Left hindlimb (tissue), 1 donor: ENCODE data around the gene PPP1R11.
"Not testable (repeated sequence)": the region's sequence is repeated elsewhere in the genome, so short reads cannot be mapped to it uniquely, and the experiment has no call there.

Source experiments
- DNase-seq: peaks from one replicate; pipeline ENCODE4 v3.0.0-alpha.2; 2018

The PPP1R11 gene, protein sequence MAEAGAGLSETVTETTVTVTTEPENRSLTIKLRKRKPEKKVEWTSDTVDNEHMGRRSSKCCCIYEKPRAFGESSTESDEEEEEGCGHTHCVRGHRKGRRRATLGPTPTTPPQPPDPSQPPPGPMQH

DNA sequence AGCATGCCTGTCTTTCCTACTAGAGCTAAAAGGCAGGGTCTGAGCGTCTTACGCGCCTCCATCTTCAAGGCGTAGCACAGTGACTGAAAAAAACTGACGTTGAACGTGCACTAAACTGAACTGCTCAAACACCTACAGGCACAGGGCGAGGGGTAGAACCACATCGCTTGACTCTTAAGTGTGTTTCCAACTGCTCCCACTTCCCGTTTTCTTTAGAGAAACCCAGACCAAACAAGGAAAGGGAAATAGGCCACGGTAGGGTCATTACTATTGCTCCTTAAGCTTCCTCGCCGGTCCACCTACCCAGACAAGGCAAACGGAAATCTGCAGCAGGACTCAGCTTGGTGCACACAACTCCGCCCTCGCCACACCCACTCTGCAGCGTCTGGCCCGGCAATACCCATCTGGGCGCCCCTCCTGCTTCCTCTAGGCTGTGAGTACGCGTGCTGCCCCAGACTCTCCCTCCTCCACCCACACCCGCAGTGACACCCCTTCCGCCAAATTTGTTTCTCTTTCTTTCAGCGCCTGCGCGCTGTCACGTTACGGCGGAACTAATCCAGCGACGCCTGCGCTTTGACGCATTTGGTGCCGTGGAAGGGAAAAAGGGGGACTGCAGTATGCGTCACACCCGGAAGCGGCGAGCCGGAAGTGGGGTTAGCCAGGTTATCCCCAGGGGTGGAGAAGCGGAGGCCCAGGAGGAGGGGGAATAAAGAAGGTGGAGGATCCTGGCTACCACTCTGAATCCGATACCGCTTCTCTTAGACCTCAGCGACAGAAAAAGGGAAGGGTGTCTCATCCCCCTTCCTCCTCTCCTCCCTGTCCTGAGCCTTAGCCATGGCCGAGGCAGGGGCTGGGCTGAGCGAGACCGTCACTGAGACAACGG lies at the start of gene PPP1R11:
Gene PPP1R11 (plus strand): TSS at position 622 of the 883 bp plus-strand sequence. CDS start 213 bp downstream, at position 835.
- peak; percentile 99 for DNase-seq

DNA sequence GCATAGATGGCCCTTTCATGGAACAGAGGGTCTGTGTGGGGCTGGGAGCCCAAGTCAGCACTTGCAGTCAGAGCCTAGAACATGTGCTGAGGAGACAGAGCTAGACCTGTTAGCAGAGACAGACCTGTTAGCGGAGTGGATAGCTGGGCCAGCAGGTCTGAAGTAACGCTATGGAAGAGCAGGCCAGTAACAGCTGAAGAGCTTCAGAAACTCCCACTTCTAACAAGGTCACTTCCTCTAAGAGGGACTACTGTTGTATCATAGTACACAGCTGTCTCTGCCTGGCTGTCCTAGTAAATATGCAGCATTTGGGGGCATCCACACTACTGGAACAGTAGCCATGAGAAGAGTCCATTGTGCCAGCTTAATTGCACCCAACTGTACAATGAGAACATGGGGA lies 47.2 kb upstream of the PPP1R11 start:
- DNase-seq: no peak

DNA sequence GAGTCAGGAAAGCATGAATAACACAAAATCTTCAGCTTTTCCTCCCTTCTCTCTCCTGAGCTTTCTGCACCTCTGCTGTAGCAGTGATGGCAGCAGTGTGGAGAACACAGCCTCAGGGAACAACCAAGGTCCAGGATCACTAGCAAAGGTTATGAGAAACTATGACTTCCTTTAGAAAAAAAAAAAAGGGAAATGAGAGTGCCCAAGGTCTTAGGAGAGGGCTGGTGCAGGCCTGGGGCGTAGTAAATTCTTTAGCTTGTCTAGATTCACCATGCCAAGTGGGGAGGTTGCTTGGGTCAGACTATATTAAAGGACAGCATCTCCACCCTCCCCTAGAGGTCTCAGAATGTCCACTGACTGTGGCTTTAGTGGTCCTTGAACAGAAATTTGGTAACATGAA lies 46.4 kb upstream of the PPP1R11 start:
- DNase-seq: no peak

DNA sequence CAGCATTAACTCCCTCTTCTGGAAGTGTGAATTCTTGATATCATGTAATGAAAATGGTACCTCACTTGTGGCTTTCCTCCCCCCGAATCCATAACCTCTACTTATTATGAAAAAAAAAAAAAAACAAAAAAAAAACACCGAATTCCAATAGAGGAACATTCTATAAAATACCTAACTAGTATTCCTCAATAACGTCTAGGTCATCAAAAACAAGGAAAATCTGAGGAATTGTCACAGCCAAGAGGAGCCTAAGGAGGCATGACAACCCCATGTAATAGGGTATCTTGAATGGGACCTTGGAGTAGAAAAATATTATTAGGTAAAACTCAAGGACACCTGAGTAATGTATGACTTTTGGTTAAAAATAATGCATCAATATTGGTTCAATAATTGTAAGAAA lies 44.8 kb upstream of the PPP1R11 start:
- no peak for DNase-seq

DNA sequence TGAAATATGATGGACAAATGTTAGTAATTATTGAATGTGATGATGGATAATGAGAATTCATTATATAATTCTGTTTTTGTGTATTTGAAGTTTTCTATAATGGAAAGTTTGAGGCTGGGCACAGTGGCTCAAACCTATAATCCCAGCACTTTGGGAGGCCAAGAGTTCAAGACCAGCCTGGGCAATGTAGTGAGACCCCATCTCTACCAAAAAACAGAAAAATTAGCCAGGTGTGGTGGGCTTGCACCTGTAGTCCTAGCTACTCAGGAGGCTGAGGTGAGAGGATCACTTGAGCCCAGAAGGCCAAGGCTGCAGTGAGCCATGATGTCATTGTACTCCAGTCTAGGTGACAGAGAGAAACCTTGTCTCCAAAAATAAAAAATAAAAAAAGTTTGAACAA lies 44.3 kb upstream of the PPP1R11 start:
- not testable (repeated sequence) for DNase-seq

DNA sequence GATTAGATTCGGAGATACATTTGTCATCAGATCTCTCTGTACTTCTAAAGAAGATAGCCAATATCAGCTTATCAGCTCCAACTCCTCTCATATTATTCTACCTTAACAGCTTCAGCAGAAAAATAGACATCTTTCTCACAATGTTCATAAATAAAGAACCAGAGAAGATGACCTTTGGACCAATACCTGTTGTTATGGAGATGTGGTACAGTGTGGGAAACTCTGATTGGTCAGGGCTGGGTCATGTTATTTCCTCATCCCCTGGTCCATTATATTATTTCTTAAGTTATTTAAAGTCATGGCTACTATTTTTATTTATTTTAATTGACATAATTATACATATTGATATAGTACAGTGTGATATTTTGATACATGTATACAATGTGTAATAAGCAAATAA lies 41.8 kb upstream of the PPP1R11 start:
- no peak for DNase-seq

DNA sequence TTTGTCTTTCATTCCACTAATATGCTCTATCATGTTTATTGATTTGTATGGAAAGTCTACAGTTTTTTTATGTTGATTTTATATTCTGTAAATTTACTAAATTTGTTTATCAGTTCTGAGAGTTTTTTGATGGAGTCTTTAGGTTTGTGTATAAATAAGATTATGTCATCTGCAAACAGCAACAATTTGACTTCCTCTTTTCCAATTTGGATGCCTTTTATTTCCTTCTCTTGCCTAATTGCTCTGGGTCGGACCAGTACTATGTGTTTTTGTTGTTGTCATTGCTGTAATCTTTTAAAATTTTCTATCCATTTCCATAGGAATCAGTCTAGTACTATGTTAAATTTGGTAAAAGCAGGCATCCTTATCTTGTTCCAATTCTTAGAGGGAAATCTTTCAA lies 37.4 kb upstream of the PPP1R11 start:
- DNase-seq: no peak

DNA sequence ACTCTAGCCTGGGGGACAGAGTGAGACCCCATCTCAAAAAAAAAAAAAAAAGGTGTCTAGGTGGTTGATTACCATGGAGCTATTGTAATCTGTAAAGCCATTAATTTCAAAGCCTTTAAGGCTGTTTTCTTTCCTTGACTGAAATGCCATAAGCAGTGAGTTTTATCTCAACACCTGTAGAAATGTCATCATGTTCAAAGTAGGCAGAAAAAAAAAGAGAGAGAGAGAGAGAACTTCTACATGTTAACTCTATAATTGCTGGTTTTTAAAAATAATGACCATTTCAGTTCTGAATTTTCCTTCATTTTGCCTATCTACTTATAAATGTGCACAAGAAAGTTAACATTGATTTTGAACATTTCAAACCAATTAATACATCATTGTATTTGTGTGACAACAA lies 35.6 kb upstream of the PPP1R11 start:
- DNase-seq: no peak

DNA sequence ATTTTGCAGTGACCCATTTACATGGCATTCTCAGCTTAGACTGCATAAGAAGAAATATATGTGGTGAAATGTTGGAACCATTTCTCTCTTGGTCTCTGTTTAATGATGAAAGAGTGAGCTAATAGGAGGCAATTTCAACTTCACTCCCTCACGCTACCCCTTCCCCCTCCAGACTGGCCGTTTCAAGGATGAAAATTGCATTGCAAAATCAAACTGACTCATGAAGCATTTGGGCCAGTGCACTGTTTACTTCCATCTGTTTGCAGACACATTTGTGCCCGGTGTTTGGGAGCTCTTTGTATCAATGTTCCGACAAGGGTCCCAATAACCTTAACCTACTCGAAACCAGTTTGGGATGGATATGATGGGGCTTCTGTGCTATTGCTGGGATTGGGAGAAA lies 33.6 kb upstream of the PPP1R11 start:
- DNase-seq: not testable (repeated sequence)

DNA sequence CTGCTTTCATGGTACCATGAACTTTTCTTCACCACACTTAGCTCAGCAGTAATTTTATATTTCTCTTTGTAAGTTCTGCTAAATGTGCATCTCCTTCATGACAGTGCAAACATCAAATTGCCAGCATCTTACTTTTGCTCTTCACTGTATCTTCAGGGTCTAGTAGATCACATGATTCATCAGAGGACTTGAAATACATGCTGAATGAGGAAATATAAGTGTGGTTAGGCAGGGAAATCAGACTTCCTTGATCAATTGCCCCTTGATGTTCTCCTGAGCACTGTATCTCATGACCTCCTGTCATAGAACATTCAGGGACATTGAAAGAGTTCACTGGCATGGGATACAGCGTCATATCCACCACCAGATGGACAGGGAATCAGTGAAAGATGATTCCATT lies 31.2 kb upstream of the PPP1R11 start:
- no peak for DNase-seq

DNA sequence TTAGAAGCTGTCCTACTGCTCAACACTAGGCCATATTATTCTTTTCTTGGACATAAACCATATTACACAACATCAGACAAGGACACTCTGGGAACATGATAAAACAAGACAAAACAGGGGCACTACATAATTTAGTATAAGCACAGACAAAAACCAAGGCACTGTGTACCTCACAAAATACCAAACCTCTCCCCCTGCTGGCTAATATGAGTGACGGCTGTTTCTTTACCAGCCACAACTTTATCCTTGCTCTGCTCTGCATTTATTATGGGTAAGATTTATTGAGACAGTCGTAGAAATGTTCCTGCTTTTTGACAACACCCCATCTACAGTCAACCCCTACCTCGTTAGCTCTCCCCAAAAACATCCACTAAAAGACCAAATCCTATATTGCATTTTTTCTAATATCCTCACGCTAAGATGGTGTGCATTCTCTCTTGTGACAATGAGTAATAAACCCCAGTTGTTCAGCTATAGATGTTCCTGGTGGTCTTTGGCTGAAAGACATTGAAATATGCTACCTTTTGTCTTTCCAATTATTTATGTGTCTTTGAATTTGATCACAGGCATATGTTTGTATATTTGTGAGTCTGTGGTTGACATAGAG lies 29.7 kb upstream of the PPP1R11 start:
- DNase-seq: no peak

DNA sequence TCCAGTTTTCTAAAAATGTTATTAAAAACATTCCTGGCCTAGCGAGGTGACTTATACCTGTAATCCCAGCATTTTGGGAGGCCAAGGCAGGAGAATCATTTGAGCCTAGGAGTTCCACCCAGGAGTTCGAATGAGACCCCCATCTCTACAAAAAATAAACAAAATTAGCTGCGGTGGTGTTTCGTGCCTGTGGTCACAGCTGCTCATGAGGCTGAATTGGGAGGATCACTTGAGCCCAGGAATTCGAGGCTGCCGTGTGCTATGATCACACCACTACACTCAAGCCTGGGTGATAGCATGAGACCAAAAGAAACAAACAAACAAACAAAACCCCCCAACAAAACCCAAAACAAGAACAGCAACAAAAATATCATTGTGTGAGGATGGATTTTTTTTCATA lies 25.8 kb upstream of the PPP1R11 start:
- DNase-seq: no peak

DNA sequence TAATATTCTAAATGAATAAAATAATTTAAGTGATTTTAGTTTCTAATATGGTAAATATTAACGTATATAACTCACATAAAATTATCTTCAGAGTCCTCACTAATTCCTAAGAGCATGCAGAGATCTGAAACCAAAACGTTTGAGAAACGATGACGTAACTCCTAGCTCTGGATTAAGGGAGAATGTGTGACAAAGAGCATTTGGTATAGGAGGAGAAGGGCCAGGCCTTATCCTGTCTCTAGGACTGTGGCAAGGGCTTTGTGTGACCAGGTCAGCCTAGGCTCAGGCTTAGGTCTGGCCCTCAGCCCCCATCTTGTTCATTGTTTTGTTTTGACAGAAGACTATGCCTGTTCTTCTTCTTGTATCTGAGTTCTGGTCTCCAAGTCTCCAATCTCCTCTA lies 25.2 kb upstream of the PPP1R11 start:
- DNase-seq: no peak

DNA sequence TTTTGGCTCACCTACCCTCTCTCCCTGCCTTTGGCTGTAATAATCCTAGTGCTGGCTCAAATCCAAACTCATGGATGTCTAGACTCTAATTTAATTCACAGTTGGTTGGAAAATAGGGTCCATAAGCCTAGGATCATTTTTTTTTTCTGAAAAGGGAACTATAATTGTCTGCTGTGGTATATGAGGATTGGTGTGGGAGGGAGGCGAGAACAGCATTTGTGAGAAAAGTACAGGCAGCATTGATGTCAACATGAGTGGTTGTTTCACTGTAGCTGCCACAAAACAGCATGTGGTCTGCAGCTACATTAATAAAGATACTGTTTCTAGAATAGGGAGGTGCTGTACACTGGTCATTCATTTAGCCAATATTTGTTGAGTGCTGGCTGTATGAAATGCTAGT lies 24.5 kb upstream of the PPP1R11 start:
- DNase-seq: no peak

DNA sequence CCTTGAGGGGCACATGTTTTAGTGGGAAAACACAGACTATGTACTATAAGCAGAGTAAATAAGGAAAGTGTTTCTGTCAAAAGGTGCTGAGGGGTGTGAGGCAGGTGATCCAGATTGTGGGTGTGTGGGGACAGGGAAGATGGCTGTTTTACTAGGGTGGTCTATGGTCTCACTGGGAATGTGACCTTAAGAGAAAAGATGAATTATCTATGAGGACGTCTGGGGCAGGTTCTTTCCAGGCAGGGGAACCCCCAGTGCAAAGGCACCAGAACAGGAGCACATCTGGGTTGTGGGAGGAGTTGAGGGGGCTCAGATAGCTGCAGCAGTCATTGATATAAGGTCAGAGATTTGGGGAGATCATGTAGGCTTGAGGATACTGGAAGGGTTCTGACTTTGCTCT lies 24.1 kb upstream of the PPP1R11 start:
- DNase-seq: no peak

DNA sequence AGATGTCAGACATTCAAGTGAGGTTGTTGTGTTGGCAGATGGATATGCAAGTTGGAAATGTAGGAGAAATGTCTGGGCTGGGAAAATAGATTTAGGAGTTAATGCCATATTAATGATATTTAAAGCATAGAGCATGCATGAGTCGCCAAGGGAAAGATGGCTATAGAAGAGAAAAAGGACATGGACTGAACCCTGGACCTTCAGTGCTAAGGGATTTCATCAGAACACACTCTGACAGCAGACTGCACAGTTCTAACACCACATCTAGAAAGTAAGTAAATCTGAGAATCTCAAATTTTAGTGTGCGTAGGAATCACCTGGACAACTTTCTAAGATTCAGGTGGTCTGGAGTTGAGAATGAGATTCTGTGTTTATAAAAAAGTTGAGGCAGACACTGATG lies 23.3 kb upstream of the PPP1R11 start:
- no peak for DNase-seq

DNA sequence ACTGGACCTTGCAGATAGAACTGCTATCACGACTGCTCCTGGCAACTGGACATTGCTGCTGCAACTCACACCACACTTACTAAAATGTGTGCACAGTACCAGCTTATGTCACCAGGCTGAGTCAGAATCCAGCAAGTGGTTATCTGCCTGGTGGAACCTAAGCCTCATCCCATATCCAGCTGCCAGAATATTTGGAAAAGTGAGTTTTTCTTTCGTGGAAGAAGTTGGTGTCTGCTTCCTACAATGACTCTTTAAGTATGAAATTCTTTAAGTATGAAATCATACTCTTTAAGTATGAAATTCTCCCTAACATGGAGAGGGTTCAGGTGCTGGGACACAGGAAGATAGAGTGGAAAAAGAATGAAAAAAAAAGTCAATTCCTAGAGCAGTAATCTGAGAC lies 22.4 kb upstream of the PPP1R11 start:
- no peak for DNase-seq

DNA sequence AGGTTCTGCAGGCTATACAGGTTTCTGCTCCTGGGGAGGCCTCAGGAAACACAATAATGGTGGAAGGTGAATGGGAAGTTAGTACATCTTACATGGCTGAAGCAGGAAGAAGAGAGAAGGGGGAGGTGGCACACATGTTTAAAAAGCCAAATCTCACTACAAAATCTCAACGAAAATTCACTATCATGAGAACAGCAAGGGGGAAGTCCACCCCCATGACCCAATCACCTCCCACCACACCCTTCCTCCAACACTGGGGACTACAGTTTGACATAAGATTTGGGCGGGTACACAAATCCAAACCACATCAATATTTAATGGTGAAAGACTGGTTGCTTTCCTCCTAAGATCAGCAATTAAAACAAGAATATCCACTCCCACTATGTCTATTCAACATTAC lies 19.8 kb upstream of the PPP1R11 start:
- DNase-seq: no peak

DNA sequence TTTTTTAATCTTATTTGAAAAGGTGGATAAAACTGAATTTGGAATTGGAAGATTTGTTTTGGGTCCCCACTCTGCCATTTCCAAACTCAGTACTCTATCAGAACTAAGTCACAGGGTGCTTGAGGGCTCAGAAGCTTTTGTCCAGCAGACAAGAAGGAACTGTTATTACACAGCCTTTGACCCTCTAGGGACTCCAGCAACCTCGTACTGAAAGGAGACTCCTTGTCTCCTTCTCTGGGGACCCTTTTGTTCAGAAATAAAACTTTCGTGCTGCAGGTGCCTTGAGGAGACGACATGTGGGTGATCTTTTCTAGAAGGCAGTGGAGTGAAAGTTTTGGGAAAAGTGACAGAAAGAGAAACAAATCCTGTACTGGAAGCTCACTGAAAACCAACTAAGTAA lies 13.3 kb upstream of the PPP1R11 start:
- no peak for DNase-seq

DNA sequence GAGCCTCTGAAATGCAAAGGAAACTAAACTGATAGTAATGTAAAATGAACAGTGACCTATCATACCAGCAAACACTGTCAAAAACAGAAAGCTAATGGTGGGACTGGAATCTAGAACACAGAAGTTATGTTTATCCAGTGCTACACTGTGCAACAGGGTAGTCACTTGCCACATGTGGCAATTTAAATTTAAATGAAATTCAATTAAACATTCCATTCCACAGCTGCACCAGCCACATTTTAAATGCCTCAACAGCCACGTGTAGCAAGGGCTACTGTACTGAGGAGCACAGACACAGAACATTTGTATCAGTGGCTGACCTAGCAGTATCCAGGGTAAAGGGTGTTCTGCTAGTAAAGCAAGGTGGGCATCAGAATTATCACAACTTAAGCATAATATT lies 11.5 kb upstream of the PPP1R11 start:
- DNase-seq: no peak

DNA sequence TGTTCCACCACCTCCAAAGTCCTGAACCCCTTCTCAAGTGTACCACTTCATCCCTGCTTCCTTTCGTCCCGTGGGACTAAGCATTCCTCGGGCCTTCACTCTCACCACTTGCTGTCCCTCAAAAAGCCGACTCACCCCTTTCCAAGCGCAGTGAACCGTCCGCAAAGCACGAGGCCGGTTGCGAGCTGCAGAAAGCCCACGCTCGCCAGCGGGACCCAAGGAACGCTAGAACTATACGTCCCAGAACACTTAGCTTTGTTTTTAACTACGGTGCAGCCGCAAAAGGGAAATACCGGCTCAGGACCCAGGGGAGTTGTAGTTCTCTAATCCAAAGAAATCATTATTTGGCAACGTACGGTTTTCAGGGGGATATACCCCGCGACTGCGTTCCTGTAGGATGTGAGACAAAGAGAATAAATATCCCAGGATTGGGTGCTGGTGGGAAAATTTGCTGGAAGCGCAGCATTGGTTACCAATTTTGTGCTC lies 6.3 kb upstream of the PPP1R11 start:
- DNase-seq: peak; percentile 35

DNA sequence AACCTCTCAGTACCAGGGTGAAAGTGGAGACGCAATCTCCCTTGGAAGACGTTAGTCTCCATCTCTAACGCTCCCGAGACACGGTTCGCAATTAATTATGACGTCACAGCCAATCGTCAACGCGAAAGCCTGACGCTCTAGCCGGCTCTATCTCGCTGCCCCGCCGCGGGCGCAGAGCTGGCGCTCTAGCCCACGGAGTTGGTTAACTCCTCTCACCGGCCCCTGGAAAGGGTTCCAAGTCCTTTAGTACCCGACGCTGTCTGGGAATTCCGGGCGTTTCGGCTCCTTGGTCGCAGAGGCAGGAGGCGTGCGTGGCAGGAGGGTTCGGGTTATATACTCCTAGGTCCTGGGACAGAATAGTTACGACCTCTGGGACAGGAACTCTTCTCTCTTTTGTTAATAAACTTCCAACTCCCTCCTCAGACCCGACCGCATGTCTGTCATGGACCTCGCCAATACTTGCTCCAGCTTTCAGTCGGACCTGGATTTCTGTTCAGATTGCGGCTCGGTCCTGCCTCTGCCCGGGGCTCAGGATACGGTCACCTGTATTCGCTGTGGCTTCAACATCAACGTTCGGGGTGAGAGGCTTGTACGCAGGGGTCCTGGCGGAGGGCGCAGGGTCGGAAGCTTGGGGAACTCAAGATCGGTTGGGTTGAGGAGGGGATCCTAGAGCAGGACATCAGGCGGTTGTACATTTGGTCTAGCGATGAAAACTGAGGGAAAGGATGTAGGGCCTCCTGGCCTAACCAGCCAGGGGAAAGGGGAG lies 5.7 kb upstream of the PPP1R11 start, which contains the start of gene POLR1H:
Gene POLR1H (plus strand): TSS at position 174 of the 766 bp plus-strand sequence. CDS start 260 bp downstream, at position 434.
- peak; percentile 95 for DNase-seq

DNA sequence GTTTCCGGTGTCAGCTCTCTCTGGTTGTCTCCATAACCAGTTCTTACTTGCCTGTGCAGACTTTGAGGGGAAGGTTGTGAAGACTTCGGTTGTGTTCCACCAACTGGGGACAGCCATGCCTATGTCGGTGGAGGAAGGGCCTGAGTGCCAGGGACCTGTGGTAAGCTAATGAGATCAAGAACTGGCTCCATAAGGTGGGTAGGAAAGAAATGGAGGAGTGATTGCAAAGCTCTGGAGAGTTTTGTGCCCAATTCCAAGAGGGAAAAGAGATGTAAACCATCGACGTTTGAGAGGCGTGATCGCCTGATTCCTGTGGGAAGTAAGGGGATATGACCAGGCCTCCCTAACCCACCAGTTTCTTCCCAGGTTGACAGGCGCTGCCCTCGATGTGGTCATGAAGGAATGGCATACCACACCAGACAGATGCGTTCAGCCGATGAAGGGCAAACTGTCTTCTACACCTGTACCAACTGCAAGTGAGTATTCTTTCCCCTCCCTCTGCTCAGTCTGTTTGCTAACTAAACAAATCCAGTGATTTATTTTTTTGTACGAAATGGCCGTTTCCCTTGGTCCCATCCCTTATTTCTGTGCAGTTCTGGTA lies 5.0 kb upstream of the PPP1R11 start:
- DNase-seq: no peak
